ENCODE results near the gene CDCA3.

CDCA3 gene

GRCh38 chr12:6831450-6831995 is 19.6 kb downstream of the CDCA3 start:
- DNase-seq: no peak

DNA sequence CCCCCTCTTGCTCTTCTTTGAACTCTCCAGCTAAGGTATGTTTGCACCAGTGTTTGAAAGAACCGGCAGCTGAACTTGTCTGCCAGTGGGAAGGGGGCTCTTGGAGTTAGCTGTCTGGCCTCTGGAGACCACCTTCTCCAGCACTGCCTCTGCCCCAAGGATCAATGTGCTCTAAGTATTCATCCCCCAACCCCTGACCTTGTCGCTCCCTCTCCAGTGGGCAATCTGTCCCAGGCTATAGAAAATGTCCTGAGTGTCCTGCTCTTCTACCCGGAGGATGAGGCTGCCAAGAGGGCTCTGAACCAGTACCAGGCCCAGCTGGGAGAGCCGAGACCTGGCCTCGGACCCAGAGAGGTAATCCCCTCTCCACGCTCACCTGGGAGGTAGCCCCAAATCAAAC is 20.1 kb downstream of the CDCA3 start:
- no peak for DNase-seq

DNA sequence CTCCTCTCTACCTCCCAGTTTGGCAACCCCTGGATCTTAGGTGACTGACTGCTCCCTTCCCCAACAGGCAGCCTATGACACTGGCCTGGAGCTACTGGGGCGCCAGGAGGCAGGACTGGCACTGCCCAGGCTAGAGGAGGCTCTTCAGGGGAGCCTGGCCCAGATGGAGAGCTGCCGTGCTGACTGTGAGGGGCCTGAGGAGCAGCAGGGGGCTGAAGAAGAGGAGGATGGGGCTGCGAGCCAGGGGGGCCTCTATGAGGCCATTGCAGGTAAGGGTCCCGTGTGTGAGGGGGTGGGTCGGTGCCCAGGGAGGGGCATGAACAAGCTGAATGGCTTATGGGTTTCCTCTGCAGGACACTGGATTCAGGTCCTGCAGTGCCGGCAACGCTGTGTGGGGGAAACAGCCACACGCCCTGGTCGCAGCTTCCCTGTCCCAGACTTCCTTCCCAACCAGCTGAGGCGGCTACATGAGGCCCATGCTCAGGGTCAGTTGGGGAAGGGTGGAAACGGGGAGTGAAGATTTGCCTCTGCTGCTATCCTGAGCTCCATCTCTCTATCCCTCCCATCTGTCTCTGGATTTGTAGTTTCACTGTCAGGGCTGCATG is 20.7 kb downstream of the CDCA3 start:
- no peak for DNase-seq

DNA sequence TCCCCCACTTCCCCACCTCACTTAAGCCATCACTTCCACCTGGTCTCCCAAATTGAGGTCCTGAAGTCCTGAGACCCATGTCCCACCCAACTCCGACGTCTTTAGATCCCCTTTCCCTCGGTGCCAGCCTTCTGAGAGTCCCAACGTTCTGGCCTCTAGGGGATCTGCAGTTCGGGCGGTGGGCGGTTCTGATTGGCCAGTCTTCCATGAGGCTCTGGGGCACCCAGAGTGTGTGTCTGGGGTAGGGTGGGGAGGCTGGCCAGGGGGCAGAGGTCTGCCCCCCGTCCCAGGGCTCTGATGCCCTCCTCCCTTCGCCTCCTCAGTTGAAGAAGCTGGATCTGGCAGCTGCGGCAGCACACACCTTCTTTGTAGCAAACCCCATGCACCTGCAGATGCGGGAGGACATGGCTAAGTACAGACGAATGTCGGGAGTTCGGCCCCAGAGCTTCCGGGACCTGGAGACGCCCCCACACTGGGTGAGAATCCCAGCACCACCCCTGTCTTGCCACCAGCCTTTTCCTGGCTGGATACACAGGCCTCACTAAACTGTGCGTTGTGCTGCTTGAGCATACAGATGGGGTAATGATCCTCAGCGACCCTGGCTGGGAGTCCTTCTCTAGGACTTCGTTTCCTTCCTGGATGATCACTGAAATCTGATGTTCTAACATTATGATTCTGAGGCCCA is 21.4 kb downstream of the CDCA3 start:
- DNase-seq: no peak

DNA sequence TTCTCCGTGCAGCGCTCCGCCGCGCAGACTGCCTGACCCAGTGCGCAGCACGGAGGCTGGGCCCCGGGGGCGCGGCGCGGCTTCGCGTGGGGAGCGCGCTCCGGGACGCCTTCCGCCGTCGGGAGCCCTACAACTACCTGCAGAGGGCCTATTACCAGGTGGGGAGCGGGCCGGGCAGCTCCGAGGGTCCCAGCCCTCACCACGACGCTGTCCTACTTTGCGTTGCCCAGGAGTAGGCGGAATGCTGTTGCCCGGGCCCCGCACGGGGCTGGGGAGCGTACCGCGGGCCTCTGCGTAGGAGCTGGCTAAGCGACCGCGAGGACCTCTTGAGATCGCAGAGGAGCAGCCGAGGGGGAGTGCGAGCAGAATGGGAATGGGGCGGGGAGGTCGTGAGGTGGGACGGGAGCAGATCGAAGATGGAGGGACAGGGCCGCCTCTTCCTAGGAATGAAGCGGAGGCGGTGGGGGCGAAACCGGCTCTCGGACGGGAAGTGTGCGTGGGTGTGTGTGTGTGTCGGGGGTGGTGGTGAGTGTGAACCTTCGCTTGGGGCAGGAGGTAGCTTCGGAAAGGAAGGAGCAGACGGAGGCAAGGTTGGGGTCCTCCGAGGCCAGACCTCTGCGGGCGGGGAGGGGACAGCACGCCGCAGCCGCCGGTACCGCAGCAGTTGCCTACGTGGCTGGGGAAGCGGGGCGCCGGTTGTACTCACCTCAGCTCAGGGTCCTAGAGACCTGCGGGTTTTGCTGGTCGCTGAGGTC is 22.1 kb downstream of the CDCA3 start:
- peak in 1 of 4 experiments; percentile 51 for DNase-seq

- peak in 1 of 4 experiments; percentile 51 for DNase-seq
These were observed 22.9 kb downstream of the CDCA3 start, which contains the start of gene P3H3 for GRCh38 chr12:6827982-6828780. TSS of gene P3H3 (plus strand) at chr12:6828407. CDS start at chr12:6828441, 34 bp downstream.

GRCh38 chr12:6827437-6827911 is 23.6 kb downstream of the CDCA3 start:
- peak in 2 of 4 experiments; percentile 14 to 21 for DNase-seq

GRCh38 chr12:6826734-6827436 is 24.2 kb downstream of the CDCA3 start:
- DNase-seq: no peak

- DNase-seq: no peak
These were observed 24.9 kb downstream of the CDCA3 start for GRCh38 chr12:6826125-6826733.

DNA sequence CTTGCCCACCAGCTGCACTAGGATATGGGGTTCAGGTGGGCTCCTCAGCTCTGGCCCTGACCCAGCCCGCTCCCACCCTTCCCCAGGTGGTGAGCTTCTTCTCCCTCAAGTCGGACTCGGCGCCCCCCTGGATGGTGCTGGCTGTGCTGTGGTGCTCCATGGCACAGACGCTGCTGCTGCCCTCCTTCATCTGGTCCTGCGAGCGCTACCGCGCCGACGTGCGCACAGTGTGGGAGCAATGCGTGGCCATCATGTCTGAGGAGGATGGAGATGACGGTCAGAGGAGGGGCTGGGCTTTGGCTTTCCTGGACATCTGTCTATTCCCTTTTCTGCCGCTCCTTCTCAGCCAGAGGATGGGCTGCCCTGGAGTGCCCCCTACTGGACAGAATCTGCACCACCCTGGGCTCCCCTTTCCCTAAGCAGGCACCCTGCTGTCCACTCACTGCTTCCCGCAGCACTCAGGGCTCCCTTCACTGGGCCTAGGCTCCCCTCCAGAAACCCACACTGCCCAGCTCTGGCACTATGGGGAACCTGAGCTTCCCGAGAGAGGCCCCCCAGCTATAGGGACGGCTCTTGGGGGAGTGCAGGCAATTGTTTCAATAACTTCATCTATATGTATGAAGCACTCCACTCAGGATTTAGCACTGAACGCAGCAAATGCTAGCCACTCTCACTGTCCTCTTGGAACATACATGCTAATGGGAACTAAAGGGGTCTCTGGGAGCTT is 25.5 kb downstream of the CDCA3 start:
- DNase-seq: peak; percentile 65 to 80 (median 78)

DNA sequence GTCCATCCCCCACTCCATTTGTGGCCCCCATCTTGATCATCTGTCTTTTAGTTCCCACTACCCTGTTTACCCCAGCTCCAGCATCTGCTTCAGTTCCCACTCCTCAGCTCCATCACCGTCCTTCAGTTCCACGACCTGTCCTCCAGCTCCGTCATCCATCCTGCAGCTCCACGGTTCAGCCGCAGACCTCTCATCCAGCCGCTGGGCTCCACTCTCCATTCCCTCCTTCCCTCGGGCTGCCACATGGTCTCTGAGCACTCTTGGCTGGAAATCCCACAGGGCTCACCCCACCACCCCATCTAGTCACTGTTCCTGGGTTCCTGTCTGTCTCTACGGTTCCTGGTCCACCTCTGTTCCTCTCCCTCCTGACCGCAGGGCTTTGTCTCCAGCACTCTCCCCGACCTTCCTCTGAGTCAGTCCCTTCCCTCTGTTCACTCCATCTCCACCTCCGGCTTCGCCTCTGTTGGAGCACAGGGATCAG is 26.1 kb downstream of the CDCA3 start:
- DNase-seq: no peak

DNA sequence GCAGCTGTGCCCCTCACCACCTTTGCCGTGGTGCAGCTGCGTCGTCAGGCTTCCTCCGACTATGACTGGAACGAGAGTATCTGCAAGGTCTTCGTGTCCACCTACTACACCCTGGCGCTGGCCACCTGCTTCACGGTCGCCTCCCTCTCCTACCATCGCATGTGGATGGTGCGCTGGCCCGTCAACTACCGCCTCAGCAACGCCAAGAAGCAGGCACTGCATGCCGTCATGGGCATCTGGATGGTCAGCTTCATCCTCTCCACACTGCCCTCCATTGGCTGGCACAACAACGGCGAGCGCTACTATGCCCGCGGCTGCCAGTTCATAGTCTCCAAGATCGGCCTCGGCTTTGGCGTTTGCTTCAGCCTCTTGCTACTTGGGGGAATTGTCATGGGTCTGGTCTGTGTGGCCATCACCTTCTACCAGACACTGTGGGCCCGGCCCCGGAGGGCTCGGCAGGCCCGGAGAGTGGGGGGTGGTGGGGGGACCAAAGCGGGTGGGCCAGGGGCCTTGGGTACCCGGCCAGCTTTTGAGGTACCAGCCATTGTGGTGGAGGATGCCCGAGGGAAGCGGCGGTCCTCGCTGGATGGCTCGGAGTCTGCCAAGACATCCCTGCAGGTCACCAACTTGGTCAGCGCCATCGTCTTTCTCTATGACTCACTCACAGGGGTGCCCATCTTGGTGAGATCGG is 26.9 kb downstream of the CDCA3 start:
- DNase-seq: no peak

DNA sequence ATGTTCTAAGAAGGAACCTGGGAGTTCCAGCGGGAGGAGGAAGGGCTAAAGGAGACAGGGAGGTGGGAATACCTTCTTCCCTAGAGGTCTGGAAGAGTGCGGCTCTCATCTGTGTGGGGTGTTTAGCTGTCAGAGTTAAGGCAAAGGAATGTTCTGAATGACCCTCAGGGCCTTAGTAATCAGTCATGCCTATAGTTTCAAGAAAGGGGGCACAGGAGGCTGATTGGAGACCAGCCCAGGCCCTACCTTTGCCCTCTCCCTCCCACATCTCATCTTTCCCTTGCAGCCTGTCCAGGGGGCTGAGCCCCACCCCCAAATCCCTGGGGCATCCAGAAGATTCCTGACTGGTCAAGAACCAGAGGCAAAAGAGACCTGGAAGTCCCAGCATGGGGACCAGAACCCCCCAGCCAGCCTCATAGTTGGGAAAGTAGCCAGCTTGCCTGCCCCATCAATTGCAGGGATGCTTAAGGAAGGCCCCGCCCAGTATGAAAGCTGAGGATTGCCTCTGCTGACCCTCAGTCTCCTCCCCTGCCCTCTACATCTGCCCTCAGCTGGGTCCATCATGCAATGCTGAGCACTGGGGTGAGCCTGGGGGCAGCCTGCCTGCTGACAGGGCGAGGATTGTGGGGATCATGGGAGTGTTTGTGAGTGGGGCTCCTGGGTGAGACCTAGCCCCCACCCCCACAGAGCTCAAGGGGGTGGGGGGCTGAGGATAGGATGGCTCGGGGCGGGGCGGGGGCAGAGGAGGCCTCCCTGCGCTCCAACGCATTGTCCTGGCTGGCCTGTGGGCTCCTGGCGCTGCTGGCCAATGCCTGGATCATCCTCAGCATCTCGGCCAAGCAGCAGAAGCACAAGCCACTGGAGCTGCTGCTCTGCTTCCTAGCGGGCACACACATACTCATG is 27.7 kb downstream of the CDCA3 start:
- no peak for DNase-seq

DNA sequence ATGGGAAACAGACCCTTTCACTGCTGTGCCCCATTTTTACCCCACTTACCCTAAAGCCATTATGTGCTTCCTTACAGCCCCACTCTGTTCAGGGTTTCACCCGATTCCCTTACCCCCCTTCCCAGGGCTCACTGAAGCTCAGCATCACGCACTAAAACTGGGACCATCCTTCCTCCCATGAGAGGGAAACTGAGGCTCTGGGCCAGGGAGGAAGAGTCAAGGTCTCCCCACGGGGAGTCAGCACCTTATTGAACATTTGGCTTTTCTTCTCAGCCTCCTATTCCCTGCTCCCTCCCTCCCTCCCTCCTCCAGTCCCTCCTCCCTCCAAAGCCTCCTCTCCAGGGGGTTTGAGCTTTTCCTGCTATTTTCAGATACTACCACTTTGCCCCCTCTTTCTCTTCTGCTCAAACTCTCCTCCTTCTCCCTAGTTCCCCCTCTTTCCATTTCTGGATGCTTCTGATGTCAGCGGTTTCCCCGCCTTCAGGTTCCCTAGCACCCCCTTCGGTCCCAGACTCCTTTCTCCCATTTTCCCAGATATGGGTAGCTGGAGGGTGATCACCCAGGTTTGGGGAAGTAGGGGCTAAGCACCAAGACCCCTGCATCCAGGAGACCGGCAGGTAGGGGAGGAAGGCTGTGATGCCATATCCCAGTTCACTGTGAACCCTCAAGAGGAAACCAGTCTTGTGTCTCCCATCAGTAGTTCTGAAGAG is 28.5 kb downstream of the CDCA3 start:
- no peak for DNase-seq

GRCh38 chr12:6821591-6822425 is 29.3 kb downstream of the CDCA3 start, which contains the start of gene GPR162:
TSS of gene GPR162 (plus strand) at chr12:6821821. CDS start at chr12:6823899, 2,078 bp downstream.
- DNase-seq: no peak

- no peak for DNase-seq
These were observed 30.9 kb downstream of the CDCA3 start for GRCh38 chr12:6820166-6820565.

Data from activated naive CD4-positive, alpha-beta T cell (primary cell).